HG03520 (cell line): Measurements from ENCODE around the gene TMEM131L.
"Not testable (repeated sequence)": the region's sequence is repeated elsewhere in the genome, so short reads cannot be mapped to it uniquely, and the experiment has no call there.

Experiments
- ATAC-seq: cut with Tn5 transposase; IDR thresholded peaks from one replicate; pipeline ENCODE4 v1.9.1; 2021; ENCODE audit warnings: mild to moderate bottlenecking, moderate library complexity; ENCODE audit not compliant: unreplicated experiment

Gene TMEM131L

DNA sequence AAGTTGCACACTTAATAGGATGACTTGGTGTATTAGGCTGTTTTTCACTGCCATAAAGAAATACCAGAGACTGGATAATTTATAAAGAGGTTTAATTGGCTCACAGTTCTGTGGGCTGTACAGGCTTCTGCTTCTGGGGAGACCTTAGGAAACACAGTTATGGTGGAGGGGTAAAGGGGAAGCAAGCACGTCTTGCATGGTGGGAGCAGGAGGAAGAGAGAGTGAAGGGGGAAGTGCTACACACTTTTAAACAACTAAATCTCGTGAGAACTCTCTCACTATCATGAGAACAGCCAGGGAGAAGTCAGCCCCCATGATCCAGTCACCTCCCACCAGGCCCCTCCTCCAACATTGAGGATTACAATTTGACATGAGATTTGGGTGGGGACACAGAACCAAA, 142.9 kb downstream of the TMEM131L start:
- not testable (repeated sequence) for ATAC-seq

DNA sequence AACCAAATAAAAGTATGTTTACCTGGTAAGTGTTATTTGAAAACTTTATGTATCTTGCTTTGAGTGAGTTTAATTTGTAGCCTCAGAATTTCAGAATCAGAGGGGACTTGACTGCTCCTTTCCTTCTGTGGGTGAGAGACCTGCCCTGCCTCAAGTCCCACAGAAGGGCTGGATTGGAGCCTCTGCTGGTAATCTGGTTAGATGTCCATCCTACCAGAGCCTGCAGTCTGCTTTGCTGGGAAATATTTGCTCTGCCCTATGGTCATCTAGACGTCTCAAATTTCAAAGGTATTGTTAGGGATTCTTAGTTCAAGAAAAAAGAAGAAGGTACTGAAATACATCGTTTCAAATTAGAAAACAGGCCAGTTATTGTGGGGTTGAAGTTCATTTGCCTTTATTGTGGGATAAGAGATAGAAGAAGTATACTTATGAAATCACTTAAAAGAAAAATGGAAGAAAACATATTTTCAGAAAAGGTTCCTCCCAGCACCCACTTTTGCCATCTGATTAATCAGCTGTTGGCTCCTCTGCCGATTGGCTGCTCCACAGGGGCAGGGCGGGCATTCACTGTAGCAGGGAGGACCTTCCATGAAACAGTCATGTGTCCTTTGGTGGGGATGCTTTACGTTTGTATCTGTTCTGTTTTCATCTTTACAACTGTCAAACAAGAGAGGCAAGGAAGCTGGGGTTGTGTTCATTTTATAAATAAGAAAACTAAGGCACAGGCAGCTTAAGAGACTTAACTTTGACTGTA, 144.6 kb downstream of the TMEM131L start:
- ATAC-seq, result no peak

DNA sequence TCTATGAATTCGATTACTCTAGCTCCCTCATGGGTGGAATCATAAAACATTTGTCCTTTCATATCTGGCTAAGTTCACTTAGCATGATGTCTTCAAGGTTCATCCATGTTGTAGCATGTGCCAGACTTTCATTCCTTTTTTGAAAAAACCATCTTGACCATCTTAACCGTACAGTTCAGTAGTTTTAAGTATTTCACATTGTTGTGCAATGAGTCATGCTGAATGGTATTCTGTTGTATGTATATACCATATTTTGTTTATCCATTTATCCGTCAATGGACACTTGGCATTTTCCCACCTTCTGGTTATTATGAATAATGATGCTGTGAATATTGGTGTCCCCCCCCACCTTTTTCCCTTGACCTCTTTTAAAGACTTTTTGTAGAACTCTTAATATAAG, 145.5 kb downstream of the TMEM131L start:
- no peak for ATAC-seq

DNA sequence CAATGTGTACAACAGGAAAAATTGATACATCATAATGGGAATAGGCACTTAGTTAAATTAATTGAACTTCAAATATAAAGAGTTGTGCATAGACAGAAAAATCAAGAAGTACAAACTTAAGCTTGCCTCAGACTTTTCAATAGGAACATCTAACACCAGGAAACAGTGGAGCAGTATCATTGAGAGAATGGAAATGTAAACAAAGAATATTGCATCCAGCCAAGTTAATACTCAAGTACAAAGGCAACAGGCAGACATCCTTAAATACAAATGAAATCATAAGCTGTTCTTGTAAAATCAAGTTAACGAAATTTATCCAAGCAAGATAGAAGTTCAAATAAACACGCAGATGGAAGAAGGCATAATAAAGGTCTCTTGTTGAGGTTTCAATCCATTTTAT, 146.7 kb downstream of the TMEM131L start:
- no peak for ATAC-seq

DNA sequence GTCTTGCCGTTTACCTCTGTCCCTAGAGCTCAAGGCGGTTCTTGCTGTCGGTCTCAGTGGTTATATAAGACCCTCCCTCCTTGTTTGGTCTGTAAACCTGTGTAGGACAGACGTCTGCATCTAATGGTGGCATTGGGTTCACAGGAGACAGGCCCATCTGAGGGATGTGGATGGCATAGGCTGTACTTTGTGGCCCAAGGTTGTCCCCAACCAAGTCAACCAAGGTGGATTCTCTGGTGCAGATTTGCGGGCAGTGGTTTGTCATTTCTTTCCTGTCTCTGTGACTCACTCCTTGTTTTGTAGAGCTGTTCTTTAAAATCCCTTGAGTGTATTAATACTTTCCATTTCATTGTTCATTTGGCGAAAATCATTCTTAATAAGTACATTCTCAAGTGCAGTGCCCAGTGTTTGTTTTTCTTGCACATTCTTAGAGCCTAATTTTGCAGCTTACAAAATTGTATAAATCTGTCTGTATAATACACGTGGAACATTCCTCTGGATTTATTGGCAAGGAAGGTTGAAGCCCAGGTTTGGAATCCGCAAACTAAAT, 149.9 kb downstream of the TMEM131L start:
- no peak for ATAC-seq

DNA sequence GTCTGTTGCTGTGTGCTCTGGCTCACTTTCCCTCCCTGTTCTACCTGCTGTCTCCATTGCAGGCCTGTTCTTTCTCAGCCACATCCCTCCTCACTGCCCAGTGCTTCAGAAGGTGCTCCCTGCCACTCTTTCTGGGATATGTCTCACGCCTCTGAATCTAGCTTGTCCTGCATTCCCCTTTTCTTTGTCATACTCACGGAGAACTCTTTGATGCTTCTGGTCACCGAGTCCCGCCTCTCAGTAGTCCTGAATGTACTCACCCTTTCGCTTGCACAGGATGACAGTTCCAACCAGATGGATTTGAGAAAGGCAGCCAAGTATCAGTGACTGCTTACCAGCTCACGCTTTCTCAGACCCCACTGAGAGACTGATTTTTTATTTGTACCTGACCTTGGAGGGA, 152.7 kb downstream of the TMEM131L start:
- no peak for ATAC-seq

DNA sequence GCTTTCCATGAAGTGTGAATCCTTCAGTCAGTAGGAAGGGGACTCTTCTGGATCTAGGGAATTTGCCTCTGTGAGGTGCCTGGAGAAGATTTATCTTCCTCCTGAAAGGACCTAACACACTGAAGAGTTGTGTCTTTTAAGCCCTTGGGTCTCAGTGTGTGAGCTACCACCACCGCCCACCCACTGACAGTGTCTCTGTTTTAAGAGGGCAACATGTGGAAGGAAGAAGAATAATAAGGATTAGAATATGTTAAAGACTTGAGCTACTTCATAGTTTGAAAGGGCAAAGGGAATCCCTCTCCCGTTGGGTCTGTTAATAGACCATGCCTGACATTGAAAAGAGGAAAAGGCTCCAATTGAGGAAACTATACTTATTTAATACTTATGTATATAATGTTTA, 153.7 kb downstream of the TMEM131L start:
- no peak for ATAC-seq

DNA sequence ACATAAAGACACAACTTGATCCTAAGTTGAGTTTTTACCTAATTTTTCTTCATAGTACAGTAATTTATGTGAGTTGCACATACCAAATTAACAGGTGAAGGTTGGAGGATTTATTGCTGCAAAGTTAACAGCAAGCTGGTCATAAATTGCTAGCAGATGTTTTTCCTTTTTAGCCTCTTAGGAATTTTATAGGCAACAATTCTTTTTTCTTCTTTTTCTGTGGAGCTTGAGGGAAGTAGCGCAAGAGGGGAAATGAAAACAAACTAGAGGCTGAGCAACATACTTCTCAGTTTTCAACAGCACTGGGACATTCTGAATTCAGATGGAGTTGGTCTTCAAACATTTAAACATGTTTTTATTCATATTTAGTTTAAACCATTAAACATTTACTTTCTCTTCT, 154.2 kb downstream of the TMEM131L start:
- no peak for ATAC-seq

DNA sequence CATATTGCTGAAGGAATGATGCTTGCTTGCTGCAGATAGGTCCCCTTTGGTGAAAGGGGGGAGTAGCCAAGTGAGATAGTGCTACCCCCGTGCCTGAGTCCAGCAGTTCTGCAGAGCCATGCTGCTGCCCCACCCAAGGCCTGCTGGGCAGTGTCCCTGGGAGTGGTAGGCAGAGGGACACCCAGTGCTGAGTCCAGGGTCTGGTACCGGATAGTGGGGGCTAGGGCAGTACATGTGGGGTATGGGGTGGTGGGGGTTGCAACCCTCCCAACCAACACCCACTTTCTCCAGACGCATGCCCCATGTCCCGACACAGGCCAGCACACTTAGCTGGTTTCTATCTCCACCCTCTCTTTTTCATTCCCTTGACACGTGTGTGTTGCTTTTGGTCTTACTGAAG, 155.9 kb downstream of the TMEM131L start:
- no peak for ATAC-seq

DNA sequence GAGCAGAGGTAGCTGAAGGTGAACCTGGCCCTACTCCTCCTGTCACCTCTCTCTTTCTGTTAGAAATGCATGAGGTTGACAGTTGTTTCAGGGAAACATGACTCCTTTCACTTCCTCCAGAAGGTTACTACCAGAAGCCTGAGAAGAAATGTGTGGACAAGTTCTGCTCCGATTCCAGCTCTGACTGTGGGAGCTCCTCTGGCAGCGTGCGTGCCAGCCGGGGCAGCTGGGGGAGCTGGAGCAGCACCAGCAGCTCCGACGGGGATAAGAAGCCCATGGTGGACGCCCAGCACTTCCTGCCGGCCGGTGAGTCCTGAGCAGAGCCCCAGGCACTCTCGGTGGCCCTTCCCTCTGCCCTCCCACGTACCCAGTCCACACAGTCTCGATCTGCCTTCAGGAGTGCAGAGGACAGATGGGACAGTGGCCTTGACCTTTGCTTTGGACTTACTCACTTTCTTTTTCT, 156.6 kb downstream of the TMEM131L start:
- ATAC-seq, result no peak

DNA sequence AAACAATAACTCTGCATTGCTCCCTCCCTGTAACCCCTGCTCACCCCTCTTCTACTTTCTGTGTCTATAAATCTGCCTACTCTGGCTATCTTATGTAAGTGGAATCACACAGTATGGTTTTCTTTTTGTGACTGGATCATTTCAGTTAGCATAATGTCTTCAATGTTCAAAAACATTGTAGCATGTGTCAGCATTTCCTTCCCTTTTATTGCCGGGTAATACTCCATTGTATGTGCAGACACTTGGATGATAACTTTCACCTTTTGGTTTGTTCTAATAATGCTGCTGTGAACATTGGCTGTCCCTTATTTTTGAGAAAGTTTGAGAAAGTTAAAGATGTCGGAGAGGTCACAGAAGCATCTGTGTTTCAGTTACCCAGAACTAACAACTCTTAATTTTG, 157.3 kb downstream of the TMEM131L start:
- no peak for ATAC-seq

DNA sequence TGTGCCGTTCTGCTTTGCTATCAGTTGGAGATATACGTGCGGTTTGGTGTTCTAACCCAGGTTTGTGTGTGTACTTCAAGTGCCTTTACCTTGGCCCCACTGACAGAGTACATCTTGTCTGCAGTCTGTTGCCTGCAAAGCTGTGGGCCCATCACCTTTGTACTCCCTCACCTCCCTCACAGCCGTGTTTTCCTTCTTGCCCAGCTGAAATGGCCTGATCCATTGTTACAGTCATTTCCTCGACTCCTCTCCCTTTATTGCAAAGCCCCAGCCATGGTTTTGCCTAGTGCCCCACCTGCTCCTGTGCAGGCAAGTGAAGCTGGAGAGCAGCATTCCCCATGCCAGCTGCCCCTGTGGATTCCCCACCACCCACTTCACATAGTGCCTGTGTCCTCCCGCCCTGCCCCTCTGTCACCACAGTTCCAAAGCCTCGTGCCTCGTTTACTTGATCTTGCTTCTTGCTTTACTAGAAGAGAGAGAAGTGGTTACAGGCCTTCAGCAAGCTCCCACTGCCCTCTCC, 162.7 kb downstream of the TMEM131L start:
- ATAC-seq, result no peak

DNA sequence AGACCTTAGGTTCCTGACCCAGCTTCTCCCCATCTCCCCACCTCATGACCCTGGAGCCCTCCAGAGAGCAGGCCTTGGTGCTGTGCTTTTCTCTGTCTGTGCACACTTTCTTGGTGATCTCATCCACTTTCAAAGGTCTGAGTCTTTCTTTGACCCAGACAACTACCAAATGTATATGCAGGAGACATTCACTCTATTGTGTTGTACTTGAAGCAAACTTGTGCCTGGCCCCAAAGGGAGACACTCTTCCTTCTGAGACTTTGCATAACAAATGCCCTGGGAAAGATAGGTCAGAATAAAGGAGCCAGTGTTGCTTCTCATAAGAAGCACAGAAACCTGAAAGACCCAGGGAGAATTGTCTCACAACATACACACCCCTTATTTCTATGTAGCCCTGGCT, 163.6 kb downstream of the TMEM131L start:
- no peak for ATAC-seq

DNA sequence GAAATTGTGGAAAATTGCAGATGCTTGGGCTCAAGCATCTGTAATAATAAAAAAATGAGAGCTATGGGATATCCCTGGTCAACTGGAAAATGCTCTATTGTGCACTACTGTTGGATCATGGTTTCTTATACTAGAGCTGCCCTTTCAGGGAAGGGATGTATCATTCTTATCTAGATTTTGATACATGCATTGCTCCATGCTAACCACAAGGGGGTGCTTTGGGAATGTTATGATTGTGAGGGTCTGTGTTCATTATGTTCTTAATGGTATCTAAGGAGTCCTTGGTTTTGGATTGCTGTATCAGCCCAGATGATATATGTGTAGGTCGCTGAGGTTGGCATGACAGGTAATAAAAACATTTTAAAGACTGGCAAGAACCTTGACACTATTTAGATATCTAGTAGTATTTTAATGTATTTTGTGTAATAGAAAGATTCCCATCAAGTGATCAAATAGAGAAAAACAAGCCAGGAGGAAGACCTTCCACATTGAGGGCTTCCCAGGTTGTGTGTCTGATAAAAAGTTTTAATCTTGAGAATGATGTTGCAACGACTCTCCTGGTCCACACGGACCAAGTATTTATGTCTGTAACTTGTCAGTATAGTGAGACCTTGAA, 168.7 kb downstream of the TMEM131L start:
- no peak for ATAC-seq

DNA sequence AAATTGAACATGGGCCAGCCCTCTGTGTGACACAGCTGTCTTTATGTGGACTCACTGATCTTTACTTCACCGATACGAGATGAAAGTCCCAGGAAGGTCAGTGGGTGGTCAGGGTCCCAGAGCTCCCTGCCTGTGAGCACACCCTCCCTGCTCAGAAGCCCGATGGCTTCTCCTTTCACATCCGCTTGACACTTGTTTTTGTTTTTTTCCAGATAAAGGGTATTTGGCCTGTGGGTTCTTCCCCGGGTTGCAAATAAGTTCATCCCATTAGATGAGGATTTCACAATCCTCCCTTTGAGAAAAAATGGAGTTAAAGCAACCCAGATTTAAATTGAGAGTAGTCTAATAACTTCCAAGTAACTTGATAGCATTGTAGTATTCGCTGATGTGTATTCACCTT, 169.7 kb downstream of the TMEM131L start:
- ATAC-seq, result no peak

DNA sequence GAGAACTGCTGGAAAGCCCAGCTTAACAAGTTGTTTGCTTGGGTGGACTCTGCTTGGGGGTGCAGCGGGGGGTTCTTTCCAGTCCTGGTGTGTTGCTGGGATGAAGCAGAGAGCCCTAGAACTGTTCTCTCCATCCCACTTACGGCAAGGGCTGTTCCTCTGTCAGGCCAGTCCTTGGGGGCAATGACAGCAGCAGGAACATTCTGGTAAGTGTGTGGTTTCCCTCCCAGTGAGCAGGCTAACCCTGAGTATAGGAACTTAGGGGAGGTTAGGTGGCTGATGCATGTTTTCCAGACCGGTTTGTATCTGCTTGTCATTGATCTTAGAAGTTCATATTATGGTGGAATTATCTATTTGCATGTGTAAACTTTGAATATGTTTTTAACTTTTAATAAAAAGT, 171.0 kb downstream of the TMEM131L start:
- ATAC-seq, result no peak

DNA sequence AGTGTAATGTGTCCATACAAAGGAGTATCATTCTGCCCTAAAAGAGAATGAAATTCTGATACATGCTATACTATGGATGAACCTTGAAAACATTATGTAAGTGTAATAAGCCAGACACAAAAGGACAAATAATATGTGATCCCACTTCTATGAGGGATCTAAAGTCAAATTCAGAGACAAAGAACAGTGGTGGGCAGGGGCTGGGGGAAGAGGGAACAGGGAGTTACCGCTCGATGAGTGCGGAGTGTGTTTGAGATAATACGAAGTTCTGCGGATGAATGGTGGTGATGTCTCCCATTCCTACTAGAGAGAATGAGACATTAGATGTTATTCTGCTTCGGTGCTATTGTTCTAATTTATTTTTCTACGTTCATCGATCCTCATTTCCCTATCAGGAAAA, 171.9 kb downstream of the TMEM131L start:
- ATAC-seq, result no peak

DNA sequence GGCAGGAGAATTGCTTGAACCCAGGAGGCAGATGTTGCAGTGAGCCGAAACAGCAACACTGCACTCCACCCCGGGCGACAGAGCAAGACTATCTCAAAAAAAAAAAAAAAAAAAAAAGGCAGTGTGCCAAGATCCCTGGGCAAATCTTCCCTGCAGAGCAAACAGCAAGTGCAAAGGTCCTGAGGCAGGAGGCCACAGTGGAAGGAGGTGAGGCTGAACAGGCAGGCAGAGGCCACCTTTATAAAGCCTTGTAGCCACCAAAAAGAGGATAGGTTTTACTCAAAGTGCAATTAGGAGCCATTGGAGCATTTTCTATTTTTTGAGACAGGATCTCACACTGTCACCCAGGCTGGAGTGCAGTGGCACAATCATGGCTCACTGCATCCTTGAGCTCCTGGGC, 172.8 kb downstream of the TMEM131L start:
- ATAC-seq, result no peak

DNA sequence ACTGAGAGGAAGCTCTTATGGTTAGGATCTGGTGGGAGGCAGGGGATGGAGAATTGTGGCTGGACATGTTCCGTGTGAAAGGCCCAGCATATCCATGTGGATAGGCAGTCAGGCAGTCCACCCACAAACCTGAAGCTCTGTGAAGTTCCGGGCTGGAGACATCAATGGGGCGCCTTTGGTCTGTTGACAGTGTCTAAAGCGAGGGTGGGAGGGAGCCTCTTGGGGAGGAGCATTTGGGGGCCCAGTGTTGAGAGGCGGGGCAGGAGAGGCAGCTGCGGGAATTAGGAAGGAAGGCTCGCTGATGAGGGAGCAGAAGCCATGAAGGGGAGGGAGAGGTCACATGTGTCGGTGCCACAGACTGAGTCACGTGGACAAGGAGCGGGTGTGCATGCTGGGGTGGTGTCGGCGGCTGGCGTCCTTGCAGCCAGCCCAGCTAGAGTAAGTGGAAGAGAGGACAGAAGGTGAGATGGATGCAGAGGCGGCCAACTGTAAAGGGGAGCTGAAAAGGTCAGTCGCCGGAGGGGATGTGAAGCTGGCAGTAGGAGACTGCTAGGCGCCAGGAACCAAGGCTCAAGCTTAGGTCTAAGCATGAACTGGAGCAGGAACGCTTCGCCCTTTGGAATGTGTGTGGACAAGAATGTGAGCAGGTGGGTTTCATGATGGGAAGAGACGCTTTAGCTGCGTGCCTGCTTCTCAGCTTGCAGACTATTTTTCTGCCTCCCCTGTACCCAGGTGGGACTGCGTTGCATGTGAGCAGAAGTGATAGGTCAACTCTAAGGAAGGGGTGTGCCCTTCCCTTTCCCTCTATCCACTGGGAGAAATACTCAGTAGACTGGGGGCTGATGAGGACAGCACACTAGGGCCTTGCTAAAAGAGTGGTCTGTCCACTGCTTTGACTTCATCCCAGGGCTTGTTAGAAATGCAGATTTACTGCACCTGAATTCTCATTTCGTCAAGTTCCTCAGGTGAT, 174.0 kb downstream of the TMEM131L start:
- ATAC-seq, result no peak

DNA sequence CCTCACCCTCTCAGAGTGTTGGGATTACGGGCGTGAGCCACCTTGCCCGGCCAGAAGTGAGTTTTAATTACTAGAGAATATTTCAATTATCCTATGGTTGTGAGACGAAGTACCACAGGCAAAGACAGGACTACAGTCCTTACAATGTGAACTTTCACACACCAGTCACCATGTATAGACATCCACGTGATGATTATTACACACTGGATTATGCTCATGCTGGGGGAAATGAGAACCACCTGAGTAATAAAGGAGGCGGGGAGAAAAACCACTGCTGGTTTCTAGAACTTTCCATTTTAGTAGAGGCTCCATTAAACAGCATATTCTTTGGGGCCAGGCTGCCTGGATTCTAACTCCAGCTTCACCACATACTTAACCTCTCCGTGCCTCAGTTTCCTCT, 175.4 kb downstream of the TMEM131L start:
- no peak for ATAC-seq
